ENCODE data around the gene FOXO3B.
"Not testable (repeated sequence)": the region's sequence is repeated elsewhere in the genome, so short reads cannot be mapped to it uniquely, and the experiment has no call there.

The FOXO3B gene

GRCh38 chr17:18681767-18682571 is at the start of gene FOXO3B:
Gene FOXO3B (minus strand): TSS chr17:18682314. CDS start chr17:18681651, 663 bp downstream.
- peak; percentile 86 for DNase-seq (ENCODE audit: low spot score)

DNA sequence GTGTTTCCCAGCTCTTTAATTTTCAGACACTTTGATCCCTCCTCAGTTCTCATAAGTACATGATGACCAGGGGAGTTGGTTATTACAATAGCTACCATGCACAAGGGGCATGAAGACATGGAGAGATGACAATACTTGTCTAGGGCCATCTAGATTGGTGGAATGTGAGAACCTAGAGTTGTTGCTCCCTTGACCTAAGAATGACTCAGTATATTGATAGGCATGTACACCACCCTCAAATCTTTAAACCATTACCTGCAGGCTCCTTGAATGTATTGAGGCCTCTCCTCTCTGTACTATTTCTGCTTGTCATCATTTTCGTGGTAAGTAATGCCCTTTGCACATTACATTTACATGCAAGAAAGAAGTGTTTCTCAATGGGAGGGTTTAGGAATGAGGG is 41.4 kb upstream of the FOXO3B start:
- DNase-seq (ENCODE audit: low spot score): not testable (repeated sequence)

DNA sequence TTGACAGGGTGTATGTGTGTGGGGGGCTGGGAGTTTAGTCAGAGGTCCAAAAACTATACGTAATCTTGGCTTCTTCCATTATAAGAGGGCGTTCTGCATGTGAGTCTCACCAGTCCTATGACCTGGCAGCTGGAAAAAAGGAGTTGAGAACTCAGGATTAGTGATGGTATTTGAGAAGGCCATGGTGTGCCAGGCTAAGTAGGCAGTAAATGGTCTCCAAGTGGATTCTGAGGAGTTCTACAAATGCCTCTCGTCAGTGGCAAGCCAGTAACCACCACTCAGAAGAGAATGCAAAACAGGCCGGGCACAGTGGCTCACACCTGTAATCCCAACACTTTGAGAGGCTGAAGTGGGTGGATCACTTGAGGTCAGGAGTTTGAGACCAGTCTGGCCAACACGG is 40.5 kb upstream of the FOXO3B start:
- DNase-seq (ENCODE audit: low spot score): not testable (repeated sequence)

DNA sequence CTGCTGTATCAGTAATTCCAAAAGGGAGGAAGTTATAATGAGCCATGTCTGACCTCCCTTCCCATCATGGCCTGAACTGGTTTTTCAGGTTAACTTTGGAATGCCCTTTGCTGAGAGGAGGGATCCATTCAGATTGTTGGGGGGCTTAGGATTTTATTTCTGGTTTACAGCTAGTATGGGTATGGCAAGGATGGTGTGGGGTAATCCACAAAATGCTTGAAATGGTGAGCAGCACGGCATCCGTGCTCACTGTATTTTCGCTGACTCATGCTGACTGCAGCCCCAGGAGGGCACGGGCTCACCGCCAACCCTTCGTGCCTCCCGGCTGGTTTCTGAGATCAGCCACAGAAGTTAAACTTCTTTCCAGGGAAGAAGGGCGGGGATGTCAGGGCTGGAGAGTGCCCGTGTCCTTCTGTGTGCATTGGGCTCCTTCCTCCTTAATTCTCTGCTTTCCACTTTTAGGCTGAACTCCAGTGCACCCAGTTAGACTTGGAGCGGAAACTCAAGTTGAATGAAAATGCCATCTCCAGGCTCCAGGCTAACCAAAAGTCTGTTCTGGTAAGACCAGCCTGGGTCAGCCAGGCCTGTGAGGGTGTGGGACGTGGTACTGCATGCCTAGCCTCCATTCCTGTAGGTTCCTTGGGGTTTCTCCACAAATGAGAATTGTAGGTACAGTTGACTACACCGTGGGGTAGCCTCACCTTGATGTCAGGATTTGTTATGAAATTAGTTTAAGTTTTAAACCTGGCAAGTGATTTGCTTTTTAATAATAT is 39.8 kb upstream of the FOXO3B start:
- DNase-seq (ENCODE audit: low spot score): not testable (repeated sequence)

- not testable (repeated sequence) for DNase-seq (ENCODE audit: low spot score)
Observed at GRCh38 chr17:18719428-18720110, 37.5 kb upstream of the FOXO3B start.

GRCh38 chr17:18718643-18719427 is 36.7 kb upstream of the FOXO3B start:
- not testable (repeated sequence) for DNase-seq (ENCODE audit: low spot score)

- peak; percentile 61 for DNase-seq (ENCODE audit: low spot score)
Observed at GRCh38 chr17:18712354-18712999, 30.4 kb upstream of the FOXO3B start.

- not testable (repeated sequence) for DNase-seq (ENCODE audit: low spot score)
Observed at GRCh38 chr17:18708215-18708614, 26.1 kb upstream of the FOXO3B start.

GRCh38 chr17:18705955-18706354 is 23.8 kb upstream of the FOXO3B start:
- not testable (repeated sequence) for DNase-seq (ENCODE audit: low spot score)

- DNase-seq (ENCODE audit: low spot score): peak; percentile 84
Observed at GRCh38 chr17:18698473-18699103, 16.5 kb upstream of the FOXO3B start.

DNA sequence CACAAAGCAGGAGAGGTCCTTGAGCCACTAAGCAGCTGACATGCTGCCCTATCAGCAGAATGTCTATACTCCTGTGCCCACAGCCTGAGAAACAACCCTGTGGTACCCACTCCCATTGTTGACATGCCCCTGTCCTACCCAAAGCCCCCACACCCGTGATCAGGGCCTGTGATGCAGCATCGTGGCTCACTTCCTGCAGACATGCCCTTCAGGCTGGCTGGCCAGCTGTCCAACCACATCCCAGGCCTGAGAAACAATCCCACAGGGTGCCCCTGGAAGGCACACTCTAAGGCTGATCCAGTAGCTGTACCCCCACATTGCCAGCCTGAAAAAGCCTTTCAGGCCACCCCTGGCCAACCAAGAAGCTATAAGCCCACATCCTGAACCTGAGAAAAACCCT is 13.0 kb upstream of the FOXO3B start:
- not testable (repeated sequence) for DNase-seq (ENCODE audit: low spot score)

- not testable (repeated sequence) for DNase-seq (ENCODE audit: low spot score)
Observed at GRCh38 chr17:18682668-18683067, 554 bp upstream of the FOXO3B start.

- not testable (repeated sequence) for DNase-seq (ENCODE audit: low spot score)
Observed at GRCh38 chr17:18677381-18677780, 4.7 kb downstream of the FOXO3B start.

- not testable (repeated sequence) for DNase-seq (ENCODE audit: low spot score)
Observed at GRCh38 chr17:18676928-18677327, 5.2 kb downstream of the FOXO3B start.

DNA sequence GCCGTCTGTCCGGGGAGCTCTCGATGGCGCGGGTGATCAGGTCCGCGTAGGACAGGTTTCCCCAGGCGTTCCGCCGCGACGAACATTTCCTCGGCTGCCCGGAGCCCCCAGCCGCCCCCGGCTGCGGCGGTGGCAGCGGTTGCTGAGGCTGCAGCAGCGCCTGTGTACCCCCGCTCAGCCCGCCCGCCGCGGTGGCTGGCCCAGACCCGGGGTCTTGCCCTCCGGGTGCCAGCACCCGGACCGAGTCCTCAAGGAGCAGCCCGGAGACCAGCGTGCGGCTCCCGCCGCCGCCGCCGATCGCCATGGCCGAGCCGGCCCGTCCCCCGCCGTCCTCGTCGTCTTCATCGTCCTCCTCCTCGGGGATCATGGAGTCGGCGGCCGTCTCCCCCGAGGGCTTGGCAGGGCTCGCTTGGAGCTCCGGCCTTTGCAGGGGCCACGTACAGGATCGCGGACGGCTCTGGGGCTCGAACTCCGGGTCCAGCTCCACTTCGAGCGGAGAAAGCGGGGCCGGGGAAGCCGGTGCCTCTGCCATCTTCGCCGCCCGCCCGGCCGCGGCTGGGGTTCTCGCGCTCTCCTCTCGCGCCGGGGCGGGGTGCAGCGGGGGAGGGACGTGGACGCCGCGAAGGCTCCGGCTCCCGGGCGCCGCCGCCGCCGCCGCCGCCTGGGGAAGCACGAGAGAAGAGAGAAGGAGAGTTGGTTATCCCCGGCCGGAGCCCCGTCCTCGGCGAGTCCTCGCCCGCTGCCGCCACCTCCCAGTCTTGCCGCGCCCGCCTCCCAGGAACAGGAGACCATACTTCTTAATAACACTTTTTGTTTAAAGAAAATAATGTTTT is 9.5 kb downstream of the FOXO3B start:
- DNase-seq (ENCODE audit: low spot score): not testable (repeated sequence)

DNA sequence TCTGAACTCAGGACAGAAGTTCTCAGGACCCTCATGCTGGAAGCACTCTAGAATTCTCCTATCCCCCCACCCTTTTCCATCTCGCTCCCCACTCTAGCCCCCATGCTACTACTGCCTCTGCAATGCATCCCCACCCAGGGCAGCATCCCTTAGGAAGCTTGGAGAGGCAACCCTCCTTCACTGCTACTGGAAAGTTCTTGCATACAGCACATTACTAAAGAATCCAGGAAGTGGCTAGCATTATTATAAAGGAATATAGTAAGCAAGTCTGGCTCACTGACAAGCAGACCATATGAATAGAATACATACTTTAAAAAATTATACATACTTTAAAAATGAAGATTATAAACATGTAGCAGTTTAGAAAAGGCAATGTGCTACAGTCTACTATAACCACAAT is 13.5 kb downstream of the FOXO3B start:
- not testable (repeated sequence) for DNase-seq (ENCODE audit: low spot score)

DNA sequence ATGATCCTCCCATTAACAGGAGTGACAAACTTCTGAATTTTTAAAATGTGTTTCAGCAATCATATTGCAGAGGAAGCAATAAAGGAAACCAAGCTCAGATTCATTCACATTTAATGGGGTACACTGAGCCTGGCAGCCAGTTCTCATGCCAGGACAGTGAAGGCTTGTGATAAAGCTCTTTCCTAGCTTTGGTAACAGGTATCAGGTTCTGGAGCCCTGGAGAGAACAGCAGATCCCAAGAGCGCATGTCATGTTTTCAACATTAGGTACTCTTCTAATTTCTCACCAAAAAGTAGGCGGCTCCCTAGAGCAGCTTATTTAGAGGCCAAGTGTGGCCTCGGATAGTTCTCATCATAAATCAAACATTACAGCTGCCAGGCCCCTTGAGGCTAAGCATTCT is 14.6 kb downstream of the FOXO3B start:
- not testable (repeated sequence) for DNase-seq (ENCODE audit: low spot score)

GRCh38 chr17:18666326-18666725 is 15.8 kb downstream of the FOXO3B start:
- not testable (repeated sequence) for DNase-seq (ENCODE audit: low spot score)

DNA sequence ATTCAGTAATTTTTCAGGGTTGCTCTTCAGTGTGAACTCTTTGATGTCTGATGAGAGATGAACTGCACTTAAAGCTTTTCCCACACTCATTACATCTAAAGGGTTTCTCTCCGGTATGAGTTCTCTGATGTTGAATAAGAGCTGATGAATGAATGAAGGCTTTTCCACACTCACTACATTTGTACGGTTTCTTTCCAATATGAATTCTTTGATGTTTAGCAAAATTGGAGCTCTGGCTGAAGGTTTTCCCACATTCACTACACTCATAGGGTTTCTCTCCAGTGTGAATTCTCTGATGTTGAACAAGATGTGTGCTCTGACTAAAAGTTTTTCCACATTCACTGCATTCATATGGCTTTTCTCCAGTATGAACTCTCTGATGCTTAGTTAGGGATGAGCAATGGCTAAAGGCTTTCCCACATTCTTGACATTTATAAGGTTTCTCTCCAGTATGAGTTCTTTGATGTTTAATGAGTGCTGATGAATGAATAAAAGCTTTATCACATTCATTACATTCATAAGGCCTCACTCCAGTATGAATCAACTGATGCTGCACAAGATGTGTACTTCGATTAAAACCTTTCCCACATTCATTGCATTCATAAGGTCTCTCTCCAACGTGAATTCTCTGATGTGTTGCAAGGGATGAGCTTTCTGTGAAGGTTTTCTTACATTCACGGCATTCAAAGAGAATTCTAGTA is 20.0 kb downstream of the FOXO3B start:
- DNase-seq (ENCODE audit: low spot score): not testable (repeated sequence)
